ENCODE measurements around the gene MRPS9.
A peak's percentile ranks its signal among the peaks of the same experiment; 100 is the strongest.

MRPS9 gene

DNA sequence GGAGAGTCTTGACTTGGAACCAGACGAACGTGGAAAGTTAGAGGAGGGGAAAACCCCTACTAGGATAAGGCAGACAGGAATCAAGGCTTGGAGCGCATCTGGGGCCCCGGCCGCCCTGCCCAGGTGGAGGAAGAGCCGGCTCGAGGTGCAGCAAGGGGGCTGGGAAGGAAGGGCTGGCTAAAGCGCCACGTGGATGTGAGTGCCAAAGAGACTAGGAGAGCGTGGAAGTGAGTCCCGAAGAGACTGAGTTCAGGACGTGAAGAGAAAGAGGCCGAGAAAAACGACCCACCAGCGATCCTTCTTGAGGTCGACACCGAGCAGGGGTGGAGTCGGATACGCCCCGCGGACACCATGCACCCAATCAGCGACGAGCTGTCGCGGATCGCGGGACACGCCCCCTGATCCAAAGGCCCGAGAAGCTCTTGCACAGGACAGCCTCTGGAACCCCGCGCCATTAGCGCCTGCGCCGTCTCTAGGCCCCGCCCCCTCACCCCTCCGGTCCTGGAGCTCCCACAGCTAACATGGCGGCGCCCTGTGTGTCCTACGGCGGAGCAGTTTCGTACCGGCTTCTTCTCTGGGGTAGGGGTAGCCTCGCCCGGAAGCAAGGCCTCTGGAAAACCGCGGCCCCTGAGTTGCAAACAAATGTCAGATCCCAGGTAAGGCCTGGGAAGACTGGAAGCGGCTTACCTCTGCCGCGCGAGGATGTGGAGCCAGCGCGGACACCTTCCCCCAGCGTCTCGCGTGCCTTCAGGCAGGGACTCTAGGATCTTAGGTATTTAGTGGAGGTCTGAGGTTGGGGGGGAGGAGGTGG lies at the start of gene MRPS9:
Gene MRPS9, plus strand, starts transcription at position 498 of the 811 bp plus-strand sequence. Its CDS starts 24 bp downstream, at position 522.
- DNase-seq (ENCODE audit: low read depth in 2 of 2), result peak; percentile 97 to 98

DNA sequence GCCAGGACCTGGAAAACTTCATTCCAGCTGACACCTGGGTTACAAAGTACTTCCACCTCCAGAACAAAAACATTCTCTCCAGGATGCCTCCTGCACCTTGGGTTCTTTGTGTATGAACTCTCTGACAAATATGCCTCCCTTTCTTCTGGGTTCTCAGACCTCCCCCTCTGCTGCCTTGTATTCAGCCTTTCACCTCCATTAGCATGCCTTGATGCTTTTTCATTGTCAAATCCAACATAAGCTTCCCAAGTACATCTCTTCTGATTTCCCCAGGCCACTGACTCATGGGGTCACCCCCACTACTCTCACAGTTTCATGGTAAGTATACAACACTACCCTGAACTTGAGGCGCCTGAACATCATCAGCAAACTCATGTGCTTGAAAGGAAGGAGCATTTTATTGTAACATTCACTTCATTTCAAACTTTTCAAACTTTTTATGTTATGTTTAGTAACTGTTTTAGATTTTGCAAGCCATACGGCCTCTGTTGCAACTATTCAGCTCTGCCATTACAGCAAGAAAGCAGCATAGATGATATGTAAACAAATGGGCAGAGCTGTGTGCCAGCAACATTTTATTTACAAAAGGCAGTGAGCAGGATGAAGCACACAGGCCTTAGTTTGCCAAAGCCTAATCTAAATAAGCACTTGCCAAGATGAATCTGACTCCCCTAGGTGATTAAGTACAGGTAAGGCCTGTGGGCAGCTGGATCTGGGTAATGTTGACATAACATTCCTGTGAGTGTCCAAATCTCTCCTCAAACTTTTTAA lies 32.5 kb upstream of the MRPS9 start:
- no peak for DNase-seq (ENCODE audit: low read depth in 2 of 2)

DNA sequence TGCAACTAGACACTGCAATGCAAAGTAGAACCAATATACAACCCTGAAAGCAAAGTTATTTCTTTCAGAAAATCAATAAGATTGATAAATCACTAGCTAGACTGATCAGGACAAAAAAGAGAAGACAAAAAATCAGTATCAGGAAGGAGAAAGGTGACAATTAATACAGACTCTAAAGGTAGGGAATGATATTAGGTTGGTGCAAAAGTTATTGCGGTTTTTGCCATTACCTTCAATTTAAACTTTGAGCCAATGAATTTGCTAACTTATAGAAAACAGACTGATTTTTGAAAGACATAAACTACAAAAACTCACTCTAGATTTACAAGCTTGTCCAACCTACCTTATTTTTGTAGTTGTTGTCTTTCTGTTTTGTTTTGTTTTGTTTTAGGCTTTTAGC lies 30.5 kb upstream of the MRPS9 start:
- DNase-seq (ENCODE audit: low read depth in 2 of 2), result no peak

DNA sequence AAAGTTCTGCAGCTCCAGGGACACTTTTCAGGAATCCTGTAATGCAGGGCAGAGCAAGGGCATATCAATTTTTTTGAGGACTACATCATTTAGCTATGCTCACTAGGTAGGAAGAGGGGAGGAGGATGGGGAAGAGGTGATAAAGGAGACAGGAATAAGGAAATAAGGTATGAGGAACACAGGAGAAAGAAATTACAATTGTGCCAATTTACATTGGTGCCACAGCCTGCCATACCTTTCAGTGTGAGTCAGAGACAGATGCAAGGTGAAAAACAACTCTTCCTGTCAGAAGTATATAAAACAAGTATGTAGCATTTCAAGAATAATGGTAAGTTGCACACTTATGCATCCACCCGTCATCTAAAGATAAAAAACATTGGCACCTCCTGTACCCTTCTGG lies 5.4 kb upstream of the MRPS9 start:
- no peak for DNase-seq (ENCODE audit: low read depth in 2 of 2)

DNA sequence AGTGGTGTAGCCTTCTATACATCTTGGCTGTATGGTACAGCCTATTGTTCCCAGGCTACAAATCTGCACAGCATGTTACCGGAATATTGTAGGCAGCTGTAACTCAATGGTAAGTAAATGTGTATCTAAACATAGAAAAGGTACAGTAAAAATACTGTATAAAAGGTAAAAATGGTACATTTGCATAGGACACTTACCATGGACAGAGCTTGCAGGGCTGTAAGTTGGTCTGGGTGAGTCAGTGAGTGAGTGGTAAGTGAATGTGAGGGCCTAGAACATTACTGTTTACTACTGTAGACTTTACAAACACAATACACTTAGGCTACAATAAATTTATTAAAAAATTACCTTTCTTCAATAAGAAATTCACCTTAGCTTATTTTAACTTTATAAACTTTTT lies 3.7 kb upstream of the MRPS9 start:
- no peak for DNase-seq (ENCODE audit: low read depth in 2 of 2)

DNA sequence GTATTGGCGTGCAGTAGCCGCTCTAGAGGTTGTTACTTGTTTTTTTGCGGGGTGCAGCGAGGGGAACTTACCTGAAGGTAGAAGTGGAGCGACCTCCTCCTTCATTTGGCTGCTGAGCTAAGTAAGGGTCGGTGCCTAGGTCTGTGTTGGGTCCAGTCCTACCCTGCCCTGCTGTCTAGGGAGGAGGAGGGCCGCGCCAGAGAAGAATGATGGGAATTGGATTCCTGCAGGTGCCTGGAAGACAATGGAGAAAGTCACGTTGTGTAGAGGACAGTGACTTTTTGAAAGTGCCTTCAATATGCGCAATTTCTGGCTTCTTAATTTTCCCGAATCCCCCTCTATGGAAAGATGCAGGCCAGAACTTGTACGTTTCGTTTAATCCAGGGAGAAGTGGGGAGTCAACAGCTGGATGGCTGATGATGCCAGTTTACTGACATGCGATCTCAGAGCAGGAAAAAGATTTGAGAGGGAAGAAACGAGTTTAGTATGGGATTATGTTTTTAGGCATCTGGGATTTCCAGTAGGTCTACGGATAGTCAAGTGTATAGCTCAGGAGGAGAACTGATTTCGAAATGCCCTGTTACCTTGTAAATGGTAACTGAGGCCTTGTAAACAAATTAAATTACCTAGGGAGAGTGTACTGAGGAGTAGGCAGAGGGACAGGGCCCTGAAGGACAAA lies 653 bp downstream of the MRPS9 start:
- peak in 1 of 2 donors; percentile 5 for DNase-seq (ENCODE audit: low read depth in 2 of 2)

DNA sequence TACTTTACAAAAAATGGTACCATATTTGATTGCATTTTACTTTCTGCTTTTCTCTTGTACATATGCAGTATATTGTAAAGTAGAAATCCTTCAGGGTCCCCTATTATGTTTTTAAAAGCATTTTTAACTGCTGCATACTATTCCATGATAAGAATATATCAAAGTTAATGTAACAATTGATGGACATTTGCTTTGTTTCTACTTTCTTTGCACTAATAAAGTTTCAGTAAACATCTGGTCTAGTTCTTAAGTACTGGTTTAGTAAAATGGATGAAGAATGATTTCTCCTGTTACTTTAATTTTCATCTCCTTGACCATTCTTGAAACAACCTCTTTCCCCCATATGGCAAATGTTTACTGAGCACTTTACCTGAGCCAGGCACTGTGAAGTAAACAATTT lies 1.7 kb downstream of the MRPS9 start:
- no peak for DNase-seq (ENCODE audit: low read depth in 2 of 2)

DNA sequence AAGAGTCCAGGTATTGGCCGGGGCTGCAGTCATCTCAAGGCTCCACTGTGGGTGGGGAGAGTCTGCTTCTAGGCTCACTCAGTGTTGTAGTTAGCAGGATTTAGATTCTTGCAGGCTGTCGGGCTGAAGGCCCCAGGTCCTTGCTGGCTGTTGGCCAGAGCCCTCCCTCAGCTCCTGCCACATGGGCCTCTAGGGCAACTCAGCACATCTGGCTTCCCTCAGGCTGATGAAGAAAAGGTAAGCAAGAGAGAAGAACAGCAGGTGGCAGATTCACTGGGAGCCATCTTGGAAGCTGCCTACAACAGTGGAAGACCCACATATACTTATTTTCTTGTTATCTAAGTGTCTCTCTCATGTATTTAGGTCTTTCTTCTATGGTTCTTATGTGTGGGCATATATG lies 4.3 kb downstream of the MRPS9 start:
- DNase-seq (ENCODE audit: low read depth in 2 of 2), result no peak

DNA sequence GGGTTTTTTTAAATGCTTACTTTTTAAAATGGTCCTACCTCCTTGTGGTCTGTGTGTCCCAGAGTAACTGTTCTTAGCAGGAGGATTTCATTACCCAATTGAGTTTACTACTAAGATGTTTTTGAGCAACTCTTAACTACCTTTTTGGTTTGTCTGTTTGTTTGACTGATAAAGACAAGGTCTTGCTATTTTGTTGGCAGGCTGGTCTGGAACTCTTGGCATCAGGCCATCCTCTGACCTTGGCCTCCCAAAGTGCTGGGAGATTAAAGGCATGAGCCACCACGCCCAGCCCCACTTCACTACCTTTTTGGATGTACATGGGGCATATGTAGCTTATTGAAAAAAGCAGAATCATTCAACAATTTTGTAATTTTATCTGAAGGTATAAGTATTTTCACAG lies 14.9 kb downstream of the MRPS9 start:
- no peak for DNase-seq (ENCODE audit: low read depth in 2 of 2)

DNA sequence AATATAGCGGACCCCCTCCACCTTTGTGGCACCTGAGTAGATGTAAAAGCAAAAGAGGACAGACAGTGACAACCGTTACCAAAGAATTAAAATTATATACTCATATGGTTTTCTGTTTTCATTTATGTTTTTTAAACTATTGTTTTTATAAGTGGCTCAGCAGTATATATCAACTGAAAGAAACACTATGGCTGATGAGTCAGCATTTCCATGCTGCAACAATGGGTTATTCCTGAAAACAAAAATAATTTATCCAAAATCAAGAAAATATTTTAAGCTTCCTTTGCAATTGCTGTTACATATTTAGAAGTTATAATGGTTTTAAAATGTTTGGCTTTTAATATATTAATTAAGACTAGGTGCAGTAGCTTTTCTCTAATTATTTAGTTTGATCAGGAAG lies 17.7 kb downstream of the MRPS9 start:
- DNase-seq (ENCODE audit: low read depth in 2 of 2), result no peak

DNA sequence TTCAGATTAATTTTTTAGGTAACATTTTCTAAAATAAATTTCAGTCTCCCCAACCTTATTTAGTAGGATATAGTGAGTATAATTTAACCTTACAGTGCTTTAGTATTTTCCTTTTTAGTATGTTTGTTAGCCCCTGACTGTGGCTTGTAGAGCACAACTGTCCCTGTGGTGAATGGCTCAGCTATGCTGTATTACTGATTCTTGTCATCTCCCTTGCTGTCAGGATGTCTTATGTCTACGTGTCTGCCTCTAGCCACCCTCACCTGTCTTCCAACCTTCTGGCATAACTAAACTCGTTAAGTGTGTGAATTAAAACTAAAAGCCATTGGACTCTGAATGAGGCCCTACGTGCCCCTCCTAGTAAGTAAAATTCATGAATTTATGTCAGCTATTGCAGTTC lies 18.4 kb downstream of the MRPS9 start:
- no peak for DNase-seq (ENCODE audit: low read depth in 2 of 2)

DNA sequence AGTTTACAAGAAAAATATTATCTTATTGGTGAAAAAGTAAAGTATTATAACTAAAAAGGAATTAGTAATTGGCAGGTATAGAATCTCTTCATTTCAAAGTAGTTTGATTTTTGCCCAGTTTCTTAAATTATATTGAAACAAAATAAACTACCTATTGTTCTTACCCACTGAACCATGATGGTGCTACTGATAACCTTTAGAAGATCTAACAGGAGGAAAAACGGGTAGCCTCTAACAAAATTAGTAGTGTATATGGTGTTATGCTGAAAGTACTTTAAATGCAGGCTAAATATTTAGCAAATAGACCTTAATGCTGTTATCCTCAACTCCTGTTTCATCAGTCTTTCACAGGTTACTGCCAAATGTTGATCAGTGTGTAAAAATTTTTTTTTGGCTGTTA lies 19.1 kb downstream of the MRPS9 start:
- no peak for DNase-seq (ENCODE audit: low read depth in 2 of 2)

DNA sequence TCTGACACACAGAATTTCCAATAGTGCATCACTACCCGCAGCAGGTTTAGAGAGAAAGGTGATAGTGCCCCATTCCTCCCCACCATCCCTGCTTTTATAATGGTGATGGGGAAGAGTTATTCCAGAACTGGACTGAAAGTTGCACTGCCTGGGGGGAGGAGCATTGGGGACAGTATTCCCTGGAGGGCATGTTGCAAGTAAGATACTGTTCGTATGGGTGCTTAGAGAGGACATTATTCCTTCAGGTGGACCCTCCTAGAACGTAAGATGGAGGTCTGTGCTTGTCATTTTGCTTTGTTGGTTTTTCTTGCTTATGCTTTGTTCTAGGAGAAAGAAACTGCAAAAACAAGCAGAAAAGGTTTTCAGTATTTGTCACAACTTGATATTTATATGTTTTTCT lies 23.7 kb downstream of the MRPS9 start:
- no peak for DNase-seq (ENCODE audit: low read depth in 2 of 2)

DNA sequence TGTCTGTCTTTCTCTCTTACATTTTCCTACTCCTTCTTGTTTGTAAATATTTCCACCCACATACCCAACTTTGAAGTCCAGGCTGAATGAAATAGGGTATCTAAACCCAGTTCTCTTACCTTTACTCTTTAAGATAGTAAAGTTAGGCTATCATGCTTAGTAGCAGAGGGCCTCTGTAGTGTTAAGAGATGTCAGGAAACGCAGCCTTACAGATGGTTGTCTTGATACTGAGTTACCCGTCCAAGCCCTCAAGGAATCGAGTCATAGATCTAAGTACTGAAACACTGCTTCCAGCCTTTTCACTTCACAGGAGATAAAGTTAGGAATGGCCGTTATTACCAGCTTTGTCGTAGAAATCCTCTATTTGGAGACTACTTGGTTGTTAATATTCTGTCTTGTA lies 24.3 kb downstream of the MRPS9 start:
- DNase-seq (ENCODE audit: low read depth in 2 of 2), result no peak

DNA sequence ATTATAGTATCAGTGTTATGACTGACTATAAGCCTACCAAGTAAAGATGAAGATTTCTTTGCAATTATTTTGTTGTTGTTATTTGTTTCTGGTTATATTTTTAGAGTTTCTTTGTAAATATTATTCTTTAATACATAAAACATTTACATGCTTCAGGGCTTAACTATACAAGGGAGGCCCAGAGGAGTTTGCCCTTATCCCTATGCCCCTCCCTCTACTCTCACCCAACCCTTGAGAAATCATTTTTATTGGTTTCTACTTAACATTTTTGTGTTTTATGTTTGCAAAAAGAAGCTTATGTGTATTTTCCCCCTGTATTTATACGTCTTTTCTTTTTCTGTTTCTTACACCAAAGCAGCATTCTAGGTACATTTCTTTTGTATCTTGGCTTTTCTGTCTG lies 30.5 kb downstream of the MRPS9 start:
- DNase-seq (ENCODE audit: low read depth in 2 of 2), result no peak

DNA sequence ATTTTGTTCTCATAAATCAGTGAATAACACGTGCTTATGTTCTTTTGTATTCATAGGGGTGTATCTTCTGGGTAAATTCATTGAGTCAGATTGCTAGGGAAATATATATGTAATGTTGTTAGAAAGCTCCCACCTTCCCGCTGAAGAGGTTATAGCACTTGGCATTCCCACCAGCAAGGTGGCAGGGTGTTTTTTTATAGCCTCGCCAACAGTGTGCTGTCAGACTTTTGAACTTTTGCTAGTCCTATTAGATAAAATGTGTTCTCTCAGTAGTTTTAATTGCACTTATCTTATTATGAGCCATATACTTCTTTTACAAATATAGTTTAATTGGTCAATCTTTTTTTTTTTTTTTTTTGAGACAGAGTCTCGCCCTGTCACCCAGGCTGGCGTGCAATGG lies 31.0 kb downstream of the MRPS9 start:
- DNase-seq (ENCODE audit: low read depth in 2 of 2), result no peak

DNA sequence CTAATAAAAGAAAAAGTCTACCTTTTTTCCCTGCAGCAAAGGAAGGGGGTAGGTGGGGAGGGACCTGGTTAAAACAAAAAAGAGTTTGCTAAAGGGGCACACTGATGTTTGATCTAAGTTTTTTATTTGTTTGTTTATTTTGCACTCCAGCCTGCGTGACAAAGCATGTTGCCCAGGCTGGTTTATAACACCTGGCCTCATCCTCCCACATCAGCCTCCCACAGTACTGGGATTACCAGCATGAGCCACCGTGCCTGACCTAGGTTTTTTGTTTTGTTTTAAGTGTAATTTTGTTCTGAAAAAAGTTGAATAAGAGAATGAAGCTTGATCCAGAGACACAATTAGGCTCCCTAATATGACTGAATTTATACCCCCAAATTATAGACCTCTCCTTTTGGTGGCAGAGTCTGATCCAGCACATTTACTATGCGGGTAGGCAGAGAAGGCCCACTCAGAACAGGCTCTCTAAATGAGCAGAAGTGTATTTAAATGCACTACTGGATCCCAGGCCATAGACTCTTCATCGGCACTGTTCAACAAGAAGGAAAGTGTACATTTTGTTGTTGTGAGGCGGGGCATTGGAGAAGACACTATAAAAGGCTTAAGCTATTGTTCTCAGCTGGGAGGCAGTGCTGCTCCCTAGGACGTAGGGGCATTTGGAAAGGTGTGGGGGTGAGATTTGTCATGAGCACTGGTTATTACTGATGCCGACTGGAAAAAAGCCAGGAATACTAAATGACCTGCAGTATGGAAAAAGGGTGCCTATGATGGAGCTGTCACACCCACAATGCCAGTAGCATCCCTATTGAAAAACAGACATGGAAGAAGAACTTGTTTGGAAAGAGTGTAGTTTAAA lies 32.4 kb downstream of the MRPS9 start:
- no peak for DNase-seq (ENCODE audit: low read depth in 2 of 2)

DNA sequence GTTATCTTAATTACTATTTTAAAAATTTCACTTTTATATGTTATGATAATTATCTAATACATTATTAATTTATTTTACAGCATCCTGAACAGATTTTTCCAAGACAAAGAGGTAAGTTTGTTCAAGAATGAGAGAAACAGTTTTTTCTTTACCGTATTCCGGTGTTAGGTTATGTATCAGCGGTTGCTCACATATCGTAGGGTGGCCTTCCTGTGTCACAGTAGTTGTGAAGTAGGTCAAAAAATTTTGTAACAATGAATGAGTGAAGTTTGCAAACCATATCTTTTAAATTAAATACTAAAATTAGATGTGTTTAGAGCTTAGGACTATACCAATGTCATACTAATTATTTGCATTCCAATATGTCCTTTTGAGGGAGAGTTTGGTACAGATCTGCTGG lies 33.5 kb downstream of the MRPS9 start:
- DNase-seq (ENCODE audit: low read depth in 2 of 2), result no peak

DNA sequence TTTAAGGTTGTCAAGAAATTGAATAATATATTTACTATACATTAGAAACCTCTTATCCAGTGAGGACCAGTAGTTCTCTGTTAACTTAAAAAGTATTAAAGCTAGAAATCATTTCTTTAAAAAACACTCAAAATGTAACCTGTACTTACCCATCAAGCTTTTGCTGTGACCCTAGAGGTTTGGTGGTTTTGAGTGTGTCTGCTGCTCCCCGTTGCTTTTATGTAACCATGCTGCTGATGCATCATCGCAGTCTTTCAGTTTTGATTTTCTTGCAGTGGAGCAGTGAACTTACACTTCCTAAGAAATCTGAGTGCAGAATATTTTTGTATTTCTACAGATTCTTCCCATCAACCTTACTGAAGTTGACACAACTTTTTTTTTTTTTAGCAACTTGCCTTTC lies 34.2 kb downstream of the MRPS9 start:
- DNase-seq (ENCODE audit: low read depth in 2 of 2), result no peak

DNA sequence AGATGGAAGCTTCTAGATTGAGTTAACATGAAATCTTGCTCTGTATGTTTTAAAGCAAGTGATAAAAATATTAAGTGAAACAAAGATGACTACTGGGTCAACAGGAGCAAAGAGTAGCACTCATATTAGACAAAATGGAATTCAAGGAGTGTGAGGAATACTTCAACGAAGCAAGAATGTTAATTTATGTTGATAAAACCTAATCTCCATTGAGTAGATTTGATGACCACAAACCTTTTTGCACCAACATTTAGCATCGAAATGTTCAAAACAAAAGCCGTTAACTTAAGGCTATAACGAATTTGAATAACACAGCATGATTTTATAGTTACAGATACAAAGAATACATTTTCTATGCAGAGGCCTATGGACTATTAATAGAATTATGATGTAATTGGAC lies 35.7 kb downstream of the MRPS9 start:
- DNase-seq (ENCODE audit: low read depth in 2 of 2), result no peak

DNA sequence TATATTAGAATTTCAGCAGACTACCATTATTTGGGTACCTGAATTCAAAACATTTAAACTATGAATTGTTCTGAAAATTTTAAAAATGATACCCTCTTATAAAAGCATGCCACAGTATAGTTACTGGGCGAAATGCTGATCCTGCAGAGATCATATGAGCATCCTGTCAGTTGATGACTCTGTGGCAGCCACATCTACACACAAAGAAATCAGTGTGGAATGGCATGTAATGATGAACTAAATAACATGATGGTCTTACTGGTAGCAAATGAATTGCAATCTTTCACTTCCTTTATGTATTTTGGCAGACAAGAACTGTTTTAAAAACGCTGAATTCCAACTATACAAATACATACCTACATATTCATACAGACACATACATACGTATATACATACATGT lies 38.3 kb downstream of the MRPS9 start:
- no peak for DNase-seq (ENCODE audit: low read depth in 2 of 2)
